PC-9 (cell line): ENCODE measurements around the gene JSRP1.

Experiments
- EZH2 ChIP-seq: fragments of 200-600 bp; sonication (generic); IDR thresholded peaks from 2 replicates; pipeline ENCODE4 v1.8.0; 2017; ENCODE audit warnings: antibody characterized with exemption, low read depth
- TF ChIP-seq, protein P1 (sequence below): fragments of 200-600 bp; sonication (generic); conservative IDR thresholded peaks from 2 replicates; pipeline ENCODE4 v1.6.1; 2017; ENCODE audit warnings: mixed run types, antibody characterized with exemption, mild to moderate bottlenecking, moderate library complexity

DNA sequence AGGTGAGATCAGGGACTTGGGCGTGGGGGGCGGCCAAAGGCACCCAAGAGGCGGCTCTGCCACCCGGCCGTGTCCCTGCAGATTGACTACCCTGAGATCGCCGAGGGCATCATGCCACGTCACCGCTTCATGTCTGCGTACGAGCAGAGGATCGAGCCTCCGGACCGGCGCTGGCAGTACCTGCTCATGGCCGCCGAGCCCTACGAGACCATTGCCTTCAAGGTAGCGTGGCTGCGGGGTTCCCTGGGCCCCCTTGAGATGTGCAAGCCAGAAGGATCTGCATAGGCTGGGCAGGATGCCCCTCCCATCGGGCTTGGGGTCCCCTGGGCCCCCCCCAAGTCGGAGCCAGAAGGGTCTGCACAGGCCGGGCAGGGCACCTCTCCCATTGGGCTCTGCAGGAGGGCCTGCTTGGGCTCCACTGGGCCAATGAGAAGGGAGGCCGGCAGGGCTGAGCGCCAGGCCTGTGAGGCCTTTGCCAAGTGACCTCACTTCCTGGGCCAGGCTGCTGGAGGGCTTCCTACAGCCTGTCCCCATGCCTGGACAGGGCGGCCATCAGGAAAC is 9.3 kb downstream of the JSRP1 start:
- TF ChIP-seq, protein P1, sequence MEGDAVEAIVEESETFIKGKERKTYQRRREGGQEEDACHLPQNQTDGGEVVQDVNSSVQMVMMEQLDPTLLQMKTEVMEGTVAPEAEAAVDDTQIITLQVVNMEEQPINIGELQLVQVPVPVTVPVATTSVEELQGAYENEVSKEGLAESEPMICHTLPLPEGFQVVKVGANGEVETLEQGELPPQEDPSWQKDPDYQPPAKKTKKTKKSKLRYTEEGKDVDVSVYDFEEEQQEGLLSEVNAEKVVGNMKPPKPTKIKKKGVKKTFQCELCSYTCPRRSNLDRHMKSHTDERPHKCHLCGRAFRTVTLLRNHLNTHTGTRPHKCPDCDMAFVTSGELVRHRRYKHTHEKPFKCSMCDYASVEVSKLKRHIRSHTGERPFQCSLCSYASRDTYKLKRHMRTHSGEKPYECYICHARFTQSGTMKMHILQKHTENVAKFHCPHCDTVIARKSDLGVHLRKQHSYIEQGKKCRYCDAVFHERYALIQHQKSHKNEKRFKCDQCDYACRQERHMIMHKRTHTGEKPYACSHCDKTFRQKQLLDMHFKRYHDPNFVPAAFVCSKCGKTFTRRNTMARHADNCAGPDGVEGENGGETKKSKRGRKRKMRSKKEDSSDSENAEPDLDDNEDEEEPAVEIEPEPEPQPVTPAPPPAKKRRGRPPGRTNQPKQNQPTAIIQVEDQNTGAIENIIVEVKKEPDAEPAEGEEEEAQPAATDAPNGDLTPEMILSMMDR = no peak
- TF ChIP-seq EZH2 = no peak
